Measurements from ENCODE around the gene MTARC2.
"Not testable (repeated sequence)": the region's sequence is repeated elsewhere in the genome, so short reads cannot be mapped to it uniquely, and the experiment has no call there.

MTARC2 gene

DNA sequence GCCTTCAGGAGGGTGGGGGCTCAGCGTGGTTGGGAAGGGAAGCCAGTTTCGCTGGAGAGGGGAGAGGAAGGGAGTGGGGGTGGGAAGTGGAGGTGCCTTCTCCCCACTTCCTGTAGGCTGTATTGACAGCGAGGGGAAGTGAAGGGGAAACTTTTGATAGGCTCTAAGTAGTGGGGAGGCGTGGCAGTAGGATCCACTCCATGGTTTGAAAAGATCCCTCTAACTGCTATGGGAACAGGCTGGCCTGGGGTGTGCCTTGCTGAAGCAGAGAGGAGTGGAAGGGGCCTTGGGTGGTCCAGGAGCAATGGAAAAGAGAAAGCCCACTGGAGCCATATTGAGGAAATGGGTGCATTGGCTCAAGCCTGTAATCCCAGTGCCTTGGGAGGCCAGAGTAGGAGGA, 37.8 kb upstream of the MTARC2 start:
- peaks cover 31% of the 10 kb centered on the region for H3K4me1 ChIP-seq (ENCODE audit: low read length)
- H2AFZ ChIP-seq (ENCODE audit: low read depth, low read length), result no peak overlapping the region
- H3K79me2 ChIP-seq (ENCODE audit: low read length), result no peaks in the 10 kb centered on the region
- TF ChIP-seq, protein P1, sequence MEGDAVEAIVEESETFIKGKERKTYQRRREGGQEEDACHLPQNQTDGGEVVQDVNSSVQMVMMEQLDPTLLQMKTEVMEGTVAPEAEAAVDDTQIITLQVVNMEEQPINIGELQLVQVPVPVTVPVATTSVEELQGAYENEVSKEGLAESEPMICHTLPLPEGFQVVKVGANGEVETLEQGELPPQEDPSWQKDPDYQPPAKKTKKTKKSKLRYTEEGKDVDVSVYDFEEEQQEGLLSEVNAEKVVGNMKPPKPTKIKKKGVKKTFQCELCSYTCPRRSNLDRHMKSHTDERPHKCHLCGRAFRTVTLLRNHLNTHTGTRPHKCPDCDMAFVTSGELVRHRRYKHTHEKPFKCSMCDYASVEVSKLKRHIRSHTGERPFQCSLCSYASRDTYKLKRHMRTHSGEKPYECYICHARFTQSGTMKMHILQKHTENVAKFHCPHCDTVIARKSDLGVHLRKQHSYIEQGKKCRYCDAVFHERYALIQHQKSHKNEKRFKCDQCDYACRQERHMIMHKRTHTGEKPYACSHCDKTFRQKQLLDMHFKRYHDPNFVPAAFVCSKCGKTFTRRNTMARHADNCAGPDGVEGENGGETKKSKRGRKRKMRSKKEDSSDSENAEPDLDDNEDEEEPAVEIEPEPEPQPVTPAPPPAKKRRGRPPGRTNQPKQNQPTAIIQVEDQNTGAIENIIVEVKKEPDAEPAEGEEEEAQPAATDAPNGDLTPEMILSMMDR (IDR thresholded peaks at IDR 0.05; ENCODE audit: low read depth, low read length), result no peak
- no peak for TF ChIP-seq EZH2phosphoT487 (IDR thresholded peaks at IDR 0.05; ENCODE audit: low read depth)
- H3K4me3 ChIP-seq (ENCODE audit: low read length), result no peak overlapping the region
- H3K9ac ChIP-seq (ENCODE audit: low read length), result no peak overlapping the region
- H3K4me2 ChIP-seq (ENCODE audit: low read length), result no peak overlapping the region
- H3K27me3 ChIP-seq (ENCODE audit: low read depth, low read length), result no peaks in the 10 kb centered on the region
- no peak overlapping the region for H3K27ac ChIP-seq (ENCODE audit: low read length)
- H4K20me1 ChIP-seq (ENCODE audit: insufficient read depth, low read length), result no peaks in the 10 kb centered on the region
- H3K36me3 ChIP-seq (replicated peaks; ENCODE audit: low read depth, low read length), result no peaks in the 10 kb centered on the region
- H3K9me3 ChIP-seq (ENCODE audit: insufficient read depth, low read length), result peaks cover 11% of the 10 kb centered on the region

DNA sequence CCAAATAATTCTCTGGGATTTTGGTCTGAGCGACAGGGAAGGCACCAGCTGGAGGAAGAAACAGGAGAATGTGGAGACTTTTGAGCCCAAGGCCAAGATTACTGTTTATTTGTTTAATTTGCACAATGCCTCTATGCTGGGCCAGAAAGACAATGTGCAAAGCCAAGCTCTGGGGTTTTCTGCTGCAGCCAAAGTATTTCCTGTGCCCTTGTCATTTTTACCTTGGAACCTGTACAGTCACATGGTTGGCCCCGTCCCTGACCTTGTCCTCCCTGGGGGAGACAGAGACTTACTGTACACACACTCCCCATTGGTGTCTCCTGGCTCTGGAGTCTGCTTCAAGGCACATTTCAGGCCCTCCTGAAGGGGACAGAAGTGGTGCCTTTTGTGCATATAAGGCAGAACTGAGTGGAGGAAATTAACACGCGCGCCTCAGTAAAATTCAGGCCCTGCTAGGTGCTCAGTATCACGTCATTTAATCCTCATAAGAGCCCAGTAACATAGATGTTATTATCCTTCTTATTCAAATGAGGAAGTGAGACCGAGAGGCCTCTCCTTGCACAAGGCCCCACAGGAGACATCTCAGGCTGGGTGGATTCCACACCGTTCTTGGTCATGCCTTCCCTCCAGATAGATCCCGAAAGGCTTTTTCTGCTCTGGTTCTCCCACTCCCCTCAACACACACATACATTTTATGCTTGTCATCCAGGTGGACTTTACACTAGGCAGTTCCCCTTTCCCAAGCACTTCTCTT, 36.9 kb upstream of the MTARC2 start:
- no peaks in the 10 kb centered on the region for H3K36me3 ChIP-seq (replicated peaks; ENCODE audit: low read depth, low read length)
- peaks cover 19% of the 10 kb centered on the region for H3K9me3 ChIP-seq (ENCODE audit: insufficient read depth, low read length)
- H2AFZ ChIP-seq (ENCODE audit: low read depth, low read length), result peak overlapping the region; percentile 72; the same call in 1 of the 2 replicates
- TF ChIP-seq, protein P1 (IDR thresholded peaks at IDR 0.05; ENCODE audit: low read depth, low read length), result no peak
- TF ChIP-seq EZH2phosphoT487 (IDR thresholded peaks at IDR 0.05; ENCODE audit: low read depth), result no peak
- no peaks in the 10 kb centered on the region for H3K79me2 ChIP-seq (ENCODE audit: low read length)
- no peaks in the 10 kb centered on the region for H4K20me1 ChIP-seq (ENCODE audit: insufficient read depth, low read length)
- no peak overlapping the region for H3K27ac ChIP-seq (ENCODE audit: low read length)
- H3K9ac ChIP-seq (ENCODE audit: low read length), result no peak overlapping the region
- peaks cover 31% of the 10 kb centered on the region for H3K4me1 ChIP-seq (ENCODE audit: low read length)
- H3K4me3 ChIP-seq (ENCODE audit: low read length), result no peak overlapping the region
- H3K4me2 ChIP-seq (ENCODE audit: low read length), result peak overlapping the region; percentile 36
- H3K27me3 ChIP-seq (ENCODE audit: low read depth, low read length), result no peaks in the 10 kb centered on the region

DNA sequence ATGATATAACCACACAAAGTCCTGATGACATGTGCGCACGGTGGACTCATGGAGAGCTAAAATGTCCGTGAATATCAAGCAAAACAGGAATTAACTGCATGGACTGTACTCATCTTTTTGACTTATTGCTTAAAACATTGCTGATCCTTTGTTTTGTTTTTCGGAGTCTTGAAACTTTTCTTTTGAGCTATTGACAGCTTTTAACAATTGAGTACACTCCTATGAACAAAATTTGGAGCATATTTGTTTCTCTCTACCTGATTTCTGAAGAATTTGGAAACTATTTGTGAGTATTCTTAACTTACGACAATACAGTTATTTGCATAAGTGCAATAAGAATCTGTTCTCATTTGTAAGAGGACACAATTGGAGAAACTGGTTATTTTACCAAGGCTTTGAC, 32.1 kb upstream of the MTARC2 start:
- Histone ChIP-seq H3K4me1 (ENCODE audit: low read length) (peaks cover 15% of the 10 kb centered on the region), H3K9me3 (ENCODE audit: insufficient read depth, low read length) (peaks cover 23% of the 10 kb centered on the region)
- not testable (repeated sequence) for H3K79me2 ChIP-seq (ENCODE audit: low read length); H3K27ac ChIP-seq (ENCODE audit: low read length); H3K27me3 ChIP-seq (ENCODE audit: low read depth, low read length); H3K36me3 ChIP-seq (replicated peaks; ENCODE audit: low read depth, low read length); H3K9ac ChIP-seq (ENCODE audit: low read length); H3K4me2 ChIP-seq (ENCODE audit: low read length); H3K4me3 ChIP-seq (ENCODE audit: low read length); H4K20me1 ChIP-seq (ENCODE audit: insufficient read depth, low read length); H2AFZ ChIP-seq (ENCODE audit: low read depth, low read length)

DNA sequence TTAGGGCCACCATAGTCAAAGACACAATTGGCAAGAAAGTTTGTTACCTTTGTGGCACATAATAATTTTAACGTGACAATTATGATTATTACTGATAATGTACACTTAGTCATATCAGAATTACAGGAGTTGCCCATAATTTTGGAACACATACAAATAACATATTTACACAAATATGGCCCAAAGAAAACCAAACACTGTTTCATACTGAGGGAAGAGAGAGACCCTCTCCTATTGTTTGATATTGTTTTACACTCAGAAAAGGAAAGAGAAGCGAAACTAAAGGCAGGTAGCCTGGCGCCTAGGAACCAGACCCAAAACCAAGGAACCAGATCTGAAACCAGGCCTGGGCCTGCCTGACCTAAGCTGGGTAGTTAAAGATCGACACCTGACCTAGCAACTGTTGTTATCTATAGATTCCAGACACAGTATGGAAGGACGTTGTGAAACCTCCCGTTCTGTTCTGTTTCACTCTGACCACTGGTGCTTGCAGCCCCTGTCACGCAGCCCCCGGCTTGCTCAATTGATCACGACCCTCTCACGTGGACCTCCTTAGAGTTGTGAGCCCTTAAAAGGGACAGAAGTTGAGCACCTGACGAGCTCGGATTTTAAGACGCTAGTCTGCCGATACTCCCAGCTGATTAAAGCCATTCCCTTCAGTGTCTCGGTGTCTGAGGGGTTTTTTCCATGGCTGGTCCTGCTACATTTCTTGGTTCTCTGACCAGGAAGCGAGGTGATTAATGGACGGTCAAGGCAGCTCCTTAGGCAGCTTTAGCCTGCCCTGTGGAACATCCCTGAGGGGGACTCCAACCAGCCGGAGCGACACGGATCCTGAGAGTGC, 30.1 kb upstream of the MTARC2 start:
- H3K27ac ChIP-seq (ENCODE audit: low read length), result no peak overlapping the region
- peak overlapping the region; percentile 15; the same call in 1 of the 2 replicates for H3K4me2 ChIP-seq (ENCODE audit: low read length)
- H3K36me3 ChIP-seq (replicated peaks; ENCODE audit: low read depth, low read length), result no peaks in the 10 kb centered on the region
- TF ChIP-seq, protein P1 (IDR thresholded peaks at IDR 0.05; ENCODE audit: low read depth, low read length), result no peak
- TF ChIP-seq EZH2phosphoT487 (IDR thresholded peaks at IDR 0.05; ENCODE audit: low read depth), result no peak
- no peak overlapping the region for H3K9ac ChIP-seq (ENCODE audit: low read length)
- no peaks in the 10 kb centered on the region for H4K20me1 ChIP-seq (ENCODE audit: insufficient read depth, low read length)
- peaks cover 7% of the 10 kb centered on the region; the same call in 1 of the 2 replicates for H3K4me1 ChIP-seq (ENCODE audit: low read length)
- H3K79me2 ChIP-seq (ENCODE audit: low read length), result no peaks in the 10 kb centered on the region
- no peak overlapping the region for H3K4me3 ChIP-seq (ENCODE audit: low read length)
- H2AFZ ChIP-seq (ENCODE audit: low read depth, low read length), result no peak overlapping the region
- peaks cover 23% of the 10 kb centered on the region for H3K9me3 ChIP-seq (ENCODE audit: insufficient read depth, low read length)
- H3K27me3 ChIP-seq (ENCODE audit: low read depth, low read length), result no peaks in the 10 kb centered on the region

DNA sequence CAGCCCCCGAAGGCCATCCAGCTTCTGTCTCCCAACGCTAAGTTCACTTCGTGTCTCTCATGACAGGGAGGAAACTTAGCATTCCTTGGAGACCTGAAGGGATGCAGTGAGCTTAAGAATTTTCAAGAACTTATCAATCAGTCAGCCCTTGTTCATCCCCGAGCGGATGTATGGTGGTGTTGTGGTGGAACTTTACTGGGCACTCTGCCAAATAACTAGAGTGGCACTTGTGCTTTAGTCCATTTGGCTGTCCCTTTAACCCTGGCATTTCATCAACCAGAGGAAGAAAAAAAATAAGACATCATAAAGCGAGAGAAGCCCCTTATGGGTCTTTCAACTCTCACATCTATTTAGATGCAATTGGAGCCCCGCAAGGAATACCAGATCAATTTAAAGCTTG, 26.9 kb upstream of the MTARC2 start:
- H3K9me3 ChIP-seq (ENCODE audit: insufficient read depth, low read length); H3K4me3 ChIP-seq (ENCODE audit: low read length); H3K79me2 ChIP-seq (ENCODE audit: low read length); H4K20me1 ChIP-seq (ENCODE audit: insufficient read depth, low read length); H3K9ac ChIP-seq (ENCODE audit: low read length); H3K27me3 ChIP-seq (ENCODE audit: low read depth, low read length); H3K4me2 ChIP-seq (ENCODE audit: low read length); H3K4me1 ChIP-seq (ENCODE audit: low read length); H2AFZ ChIP-seq (ENCODE audit: low read depth, low read length); H3K27ac ChIP-seq (ENCODE audit: low read length); H3K36me3 ChIP-seq (replicated peaks; ENCODE audit: low read depth, low read length): not testable (repeated sequence)

Measured in OCI-LY3 (cell line).